Uterus (tissue), 4 donors: Measurements from ENCODE around the gene LAPTM5. TPM values are rescaled to one million over a fixed set of nuclear protein-coding genes. Genes with fewer than 3 reads are reported as not detected.

ENCODE experiments used
- DNase-seq, 2 donors: peaks; one replicate each; pipeline ENCODE4 v3.0.0-alpha.2; 2019 to 2020
- H3K27ac ChIP-seq, 2 donors: fragments of 200-600 bp; sonication (generic); 1 replicate in 1 of 2; 2 replicates in 1 of 2; pipeline ENCODE4 v1.5.1; 2016 to 2018
- H3K27me3 ChIP-seq, 2 donors: fragments of 200-600 bp; sonication (generic); one replicate each; pipeline ENCODE4 v1.5.1; 2018 to 2019; ENCODE audit warnings: control low read depth in 1 of 2
- H3K36me3 ChIP-seq, 2 donors: fragments of 200-600 bp; sonication (generic); one replicate each; pipeline ENCODE4 v1.5.1; 2019; ENCODE audit warnings: control low read depth in 1 of 2
- H3K4me1 ChIP-seq, 2 donors: fragments of 200-600 bp; sonication (generic); one replicate each; pipeline ENCODE4 v1.5.1; 2018 to 2019; ENCODE audit warnings: control low read depth in 1 of 2
- H3K4me3 ChIP-seq, 2 donors: fragments of 200-600 bp; sonication (generic); 1 replicate in 1 of 2; 2 replicates in 1 of 2; pipeline ENCODE4 v1.5.1; 2018 to 2019; ENCODE audit warnings: mild to moderate bottlenecking in 1 of 2
- H3K9me3 ChIP-seq, 2 donors: fragments of 200-600 bp; sonication (generic); one replicate each; pipeline ENCODE4 v1.5.1; 2019; ENCODE audit warnings: control low read depth in 1 of 2
- CTCF ChIP-seq, 4 experiments: fragments of 200-600 bp in 2 of 4; fragments of 450-650 bp in 2 of 4; sonication (generic) in 2 of 4; IDR thresholded peaks; one replicate each; pipeline ENCODE4 v1.5.1; 2016 to 2019; ENCODE audit warnings: antibody characterized with exemption in 4 of 4, mild to moderate bottlenecking in 2 of 4, moderate library complexity in 1 of 4
- POLR2A ChIP-seq, 2 donors: fragments of 450-650 bp; IDR thresholded peaks; one replicate each; pipeline ENCODE4 v1.6.1; 2016; ENCODE audit warnings: antibody characterized with exemption in 2 of 2, mild to moderate bottlenecking in 1 of 2, moderate library complexity in 1 of 2
- intact Hi-C: fragments of 100-400 bp; cut with DNase I; formaldehyde crosslinking; loops from one replicate; pipeline ENCODE4 v1.15.1; 2023; ENCODE audit warnings: low total_unique reads
- total RNA-seq, 4 donors: library from RNA; depleted of rRNA in 3 of 4; stranded (reverse); fragments of >200 nt in 3 of 4; gene quantifications; one replicate each; pipeline versions ENCODE4 v1.1.0 to v1.2.4, GENCODE V29; 2014 to 2023
- donor health status: DM: yes; HTN: yes; CAD: no.

LAPTM5 gene
- total RNA-seq, 4 donors from 2014 or later = 6.1 to 76.8 (median 15.8) TPM

- no peak overlapping the region for H3K4me3 ChIP-seq
- intact Hi-C loops = no loop called here
- H3K36me3 ChIP-seq = no peaks in the 10 kb centered on the region
- DNase-seq = no peak
- no peaks in the 10 kb centered on the region for H3K27me3 ChIP-seq
- H3K27ac ChIP-seq = no peak overlapping the region
- no peaks in the 10 kb centered on the region for H3K9me3 ChIP-seq
- no peaks in the 10 kb centered on the region for H3K4me1 ChIP-seq
- no peak for TF ChIP-seq POLR2A (IDR thresholded peaks at IDR 0.05)
- no peak for TF ChIP-seq CTCF (IDR thresholded peaks at IDR 0.05)
These were observed 24.1 kb downstream of the LAPTM5 start for GRCh38 chr1:30733493-30733892.

- Histone ChIP-seq H3K27me3 (no peaks in the 10 kb centered on the region), H3K9me3 (no peaks in the 10 kb centered on the region), H3K36me3 (no peaks in the 10 kb centered on the region), H3K4me3 (no peak overlapping the region), H3K27ac (no peak overlapping the region), H3K4me1 (no peaks in the 10 kb centered on the region)
- DNase-seq = no peak
- intact Hi-C loops = no loop called here
- no peak for TF ChIP-seq POLR2A (IDR thresholded peaks at IDR 0.05)
These were observed 25.1 kb downstream of the LAPTM5 start for GRCh38 chr1:30732277-30732996.

GRCh38 chr1:30731806-30732276 is 25.7 kb downstream of the LAPTM5 start:
- DNase-seq = no peak
- intact Hi-C loops = no loop called here
- H3K4me3 ChIP-seq = no peak overlapping the region
- H3K36me3 ChIP-seq = no peaks in the 10 kb centered on the region
- TF ChIP-seq POLR2A (IDR thresholded peaks at IDR 0.05) = no peak
- no peak for TF ChIP-seq CTCF (IDR thresholded peaks at IDR 0.05)
- H3K9me3 ChIP-seq = no peaks in the 10 kb centered on the region
- no peaks in the 10 kb centered on the region for H3K27me3 ChIP-seq
- H3K27ac ChIP-seq = no peak overlapping the region
- H3K4me1 ChIP-seq = no peaks in the 10 kb centered on the region

DNA sequence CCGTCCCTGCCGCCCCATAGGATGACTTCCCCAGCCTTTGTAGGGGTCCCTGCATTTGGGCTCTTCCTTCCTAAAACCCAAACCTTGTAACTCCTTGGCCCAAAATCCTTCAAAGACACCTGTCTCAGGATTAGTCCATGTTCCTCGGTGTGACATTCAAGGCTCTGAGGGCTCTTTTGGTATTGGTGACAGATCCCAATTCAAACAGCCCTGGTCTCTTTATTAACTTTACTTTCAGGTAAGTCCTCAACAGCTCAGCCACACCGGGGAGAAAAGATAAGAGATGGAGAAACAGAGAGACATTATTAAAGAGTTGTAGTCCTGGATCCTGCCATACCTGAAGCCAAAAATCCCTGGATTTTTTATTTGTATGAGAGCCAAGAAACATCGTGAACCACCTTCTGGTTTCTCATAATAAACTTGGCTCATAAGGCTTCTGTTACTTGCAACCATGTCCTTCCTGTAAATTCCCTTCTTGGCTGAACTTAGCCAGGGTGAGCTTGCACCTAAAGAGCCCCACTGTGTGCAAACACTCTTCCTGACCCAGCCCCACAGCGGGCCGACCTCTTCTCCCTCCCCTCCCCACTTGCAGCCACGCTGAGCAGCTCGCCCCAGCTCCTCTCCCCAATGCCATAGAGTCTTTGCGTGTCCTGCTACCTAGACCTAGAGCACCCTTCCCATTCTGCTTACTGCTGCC is 26.3 kb downstream of the LAPTM5 start:
- intact Hi-C loops = no loop called here
- Histone ChIP-seq H3K9me3 (no peaks in the 10 kb centered on the region), H3K4me3 (no peak overlapping the region), H3K4me1 (no peaks in the 10 kb centered on the region), H3K27ac (no peak overlapping the region), H3K36me3 (no peaks in the 10 kb centered on the region), H3K27me3 (no peaks in the 10 kb centered on the region)
- no peak for TF ChIP-seq POLR2A (IDR thresholded peaks at IDR 0.05)
- TF ChIP-seq CTCF (IDR thresholded peaks at IDR 0.05) = no peak
- DNase-seq = no peak

DNA sequence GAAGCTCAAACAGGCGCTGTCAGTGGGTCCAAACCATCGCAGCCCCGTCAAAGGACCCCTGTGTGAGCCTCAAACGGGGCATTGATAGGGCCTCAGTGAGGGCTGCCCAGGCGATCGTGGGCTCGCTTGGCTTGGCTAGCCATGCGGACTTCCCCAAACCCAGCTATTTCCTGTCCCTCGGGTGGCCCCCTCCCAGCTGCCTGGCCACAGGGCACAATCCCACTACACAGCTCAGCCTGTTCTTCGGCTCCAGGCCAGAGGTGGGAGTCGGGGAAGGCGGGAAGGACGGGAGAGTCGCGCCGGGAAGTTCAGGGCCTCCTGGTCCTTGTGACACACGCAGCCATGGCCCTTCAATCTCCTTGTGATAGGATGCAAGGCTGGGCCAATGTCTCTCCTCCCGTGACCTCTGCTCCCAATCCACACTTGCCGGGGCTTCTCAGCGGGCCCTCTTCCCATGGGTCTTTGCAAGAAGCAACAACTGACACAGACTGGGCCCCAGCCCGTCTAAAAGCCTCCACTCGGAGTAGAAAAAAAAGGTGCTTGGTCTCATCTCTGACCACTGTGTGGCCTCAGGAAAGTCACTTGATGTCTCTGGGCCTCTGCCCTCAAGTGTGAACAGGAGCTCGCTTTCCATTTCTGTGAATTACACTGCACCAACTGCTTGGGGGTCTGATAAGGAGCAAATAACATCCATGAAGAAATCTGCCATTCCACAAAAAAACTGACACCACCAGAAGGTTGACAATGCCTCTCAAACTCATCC is 27.0 kb downstream of the LAPTM5 start:
- Histone ChIP-seq H3K4me1 (no peaks in the 10 kb centered on the region), H3K9me3 (no peaks in the 10 kb centered on the region), H3K4me3 (no peak overlapping the region), H3K36me3 (no peaks in the 10 kb centered on the region), H3K27ac (no peak overlapping the region), H3K27me3 (no peaks in the 10 kb centered on the region)
- intact Hi-C loops = no loop called here
- DNase-seq = no peak
- TF ChIP-seq CTCF (IDR thresholded peaks at IDR 0.05) (no peak), POLR2A (IDR thresholded peaks at IDR 0.05) (no peak)
